Endothelial cell of umbilical vein (primary cell): ENCODE measurements around the gene CANT1. TPM values are rescaled to one million over a fixed set of nuclear protein-coding genes. Genes with fewer than 3 reads are reported as not detected.

Experiments used
- BruUV-seq: library from RNA; stranded (reverse); fragments of 400-500 nt; replicated peaks from 2 replicates; lab custom pipeline; 2021; lab: Mats Ljungman, UMichigan
- CTCF ChIA-PET: fragments of 300-600, 350-600 bp; sonication (Branson Sonifier 250); formaldehyde crosslinking; loops from one replicate; lab custom pipeline; 2021; ENCODE audit warnings: antibody characterized with exemption, inconsistent platforms; lab: Charles Lee
- POLR2A ChIA-PET: fragments of 300-600, 350-600 bp; sonication (Branson Sonifier 250); formaldehyde crosslinking; loops from one replicate; lab custom pipeline; 2021; ENCODE audit warnings: antibody characterized with exemption, inconsistent platforms; lab: Charles Lee
- DNase-seq: peaks from one replicate; pipeline ENCODE4 v3.0.0-alpha.2; 2011; ENCODE audit warnings: low read depth, low spot score
- FAIRE-seq: peaks from 2 replicates; lab custom pipeline; 2011; peaks lifted over from hg19 to GRCh38; lab: Jason Lieb, UNC
- H2AFZ ChIP-seq: 2 replicates; pipeline ENCODE4 v1.6.0; 2012; ENCODE audit warnings: low read depth, low read length, control low read depth, inconsistent platforms
- H3K27ac ChIP-seq: 2 replicates; pipeline ENCODE4 v1.5.1; 2011; ENCODE audit warnings: low read depth, mild to moderate bottlenecking, control low read depth, low read length, moderate library complexity; ENCODE audit not compliant: insufficient read depth
- H3K27me3 ChIP-seq, 2 experiments: 2 replicates each; pipeline versions ENCODE4 v1.6.0 to v1.6.1; 2011; ENCODE audit warnings: low read length in 2 of 2, mixed read lengths in 1 of 2; ENCODE audit not compliant: control insufficient read depth in 2 of 2, insufficient read depth in 2 of 2
- H3K36me3 ChIP-seq, 2 experiments: 2 replicates in 1 of 2; 3 replicates in 1 of 2; pipeline ENCODE4 v1.5.1; 2011; ENCODE audit warnings: low read length in 2 of 2, mild to moderate bottlenecking in 1 of 2, moderate library complexity in 1 of 2; ENCODE audit not compliant: control insufficient read depth in 2 of 2, insufficient read depth in 2 of 2; ENCODE audit errors: extremely low read depth in 1 of 2
- H3K4me1 ChIP-seq: 3 replicates; pipeline ENCODE4 v1.5.1; 2011; ENCODE audit warnings: mild to moderate bottlenecking, low read length; ENCODE audit not compliant: control insufficient read depth, insufficient read depth; ENCODE audit errors: extremely low read depth
- H3K4me2 ChIP-seq: 2 replicates; pipeline ENCODE4 v1.6.1; 2011; ENCODE audit warnings: low read length, control low read depth, mixed read lengths; ENCODE audit not compliant: insufficient read depth
- H3K4me3 ChIP-seq, 3 experiments: fragments of 200-600 bp in 1 of 3; sonication (generic), shearing (Covaris generic) in 1 of 3; replicated peaks in 1 of 3; 2 replicates each; pipeline ENCODE4 v1.5.1; 2011 to 2016; ENCODE audit warnings: control low read depth in 3 of 3, low read length in 3 of 3, mild to moderate bottlenecking in 2 of 3, inconsistent platforms in 1 of 3, low read depth in 1 of 3, moderate library complexity in 1 of 3; ENCODE audit not compliant: insufficient read depth in 1 of 3
- H3K79me2 ChIP-seq: 2 replicates; pipeline ENCODE4 v1.6.0; 2012; ENCODE audit warnings: low read length, inconsistent platforms; ENCODE audit not compliant: control insufficient read depth, insufficient read depth
- H3K9ac ChIP-seq: replicated peaks from 2 replicates; pipeline ENCODE3; 2011; ENCODE audit warnings: low read length, control low read depth; ENCODE audit not compliant: insufficient read depth; ENCODE audit errors: extremely low read depth
- H3K9me1 ChIP-seq: replicated peaks from 3 replicates; pipeline ENCODE4 v1.6.0; 2011; ENCODE audit warnings: mild to moderate bottlenecking, low read length; ENCODE audit not compliant: control insufficient read depth, insufficient read depth; ENCODE audit errors: extremely low read depth
- H3K9me3 ChIP-seq: replicated peaks from 2 replicates; pipeline ENCODE4 v1.5.1; 2012; ENCODE audit warnings: low read length, inconsistent platforms; ENCODE audit not compliant: control insufficient read depth, insufficient read depth
- H4K20me1 ChIP-seq: replicated peaks from 2 replicates; pipeline ENCODE3; 2011; ENCODE audit warnings: mild to moderate bottlenecking, low read length; ENCODE audit not compliant: control insufficient read depth, insufficient read depth; ENCODE audit errors: extremely low read depth
- EZH2 ChIP-seq: IDR thresholded peaks from 2 replicates; pipeline ENCODE4 v1.6.1; 2012; ENCODE audit warnings: borderline replicate concordance, low read depth, mild to moderate bottlenecking, moderate library complexity, low read length, inconsistent platforms; ENCODE audit not compliant: severe bottlenecking
- FOS ChIP-seq: IDR thresholded peaks from 2 replicates; pipeline ENCODE4 v1.6.1; 2011; ENCODE audit warnings: mild to moderate bottlenecking, low read length, moderate library complexity, borderline replicate concordance; ENCODE audit not compliant: insufficient read depth
- GATA2 ChIP-seq: IDR thresholded peaks from 2 replicates; pipeline ENCODE4 v1.7.0; 2011; ENCODE audit warnings: low read depth, mild to moderate bottlenecking, moderate library complexity, mixed read lengths, low read length; ENCODE audit not compliant: insufficient read length, insufficient read depth
- JUN ChIP-seq: IDR thresholded peaks from 2 replicates; pipeline ENCODE4 v1.6.1; 2011; ENCODE audit warnings: borderline replicate concordance, low read depth; ENCODE audit not compliant: insufficient read length, insufficient read depth
- MYC ChIP-seq: IDR thresholded peaks from one replicate; pipeline ENCODE4 v1.6.1; 2011; ENCODE audit warnings: mild to moderate bottlenecking, low read depth, low read length
- POLR2A ChIP-seq: IDR thresholded peaks from 2 replicates; pipeline ENCODE4 v1.6.1; 2012; ENCODE audit warnings: low read depth, mild to moderate bottlenecking, control low read depth, low read length
- POLR2AphosphoS5 ChIP-seq: IDR thresholded peaks from 2 replicates; pipeline ENCODE4 v1.6.1; 2012; ENCODE audit warnings: low read depth, mild to moderate bottlenecking, control low read depth, low read length, moderate library complexity; ENCODE audit not compliant: insufficient read depth
- dilution Hi-C: fragments of 300-500 bp; cut with MboI; formaldehyde crosslinking; loops from one replicate; pipeline ENCODE4 v1.15.0; 2019; ENCODE audit warnings: low sequenced_read_pairs; ENCODE audit not compliant: extremely low pct_ligation_motif_present
- intact Hi-C: fragments of 100-400 bp; cut with micrococcal nuclease; formaldehyde crosslinking; loops from one replicate; pipeline ENCODE4 v1.10.0; 2022
- polyA plus RNA-seq, 4 experiments: library from polyadenylated mRNA; depleted of rRNA in 3 of 4; stranded (reverse) in 3 of 4; unstranded in 1 of 4; fragments of >200 nt; gene quantifications; 2 replicates each; pipeline versions ENCODE4 v1.2.1 to v1.2.3, GENCODE V29; 2011 to 2012; ENCODE audit warnings: missing spikeins in 1 of 4
- total RNA-seq: library from RNA; stranded (reverse); gene quantifications from 2 replicates; pipeline ENCODE4 v1.2.3, GENCODE V29; 2021
- TF ChIP-seq, protein P1 (sequence below), 2 donors: IDR thresholded peaks; 1 replicate in 1 of 2; 2 replicates in 1 of 2; pipeline ENCODE4 v1.5.1; 2011; ENCODE audit warnings: low read length in 2 of 2, mild to moderate bottlenecking in 2 of 2, moderate library complexity in 2 of 2, control low read depth in 1 of 2, inconsistent platforms in 1 of 2, low read depth in 1 of 2; ENCODE audit not compliant: insufficient read depth in 1 of 2; ENCODE audit errors: extremely low read depth in 1 of 2
- TF ChIP-seq, protein P2 (sequence below): IDR thresholded peaks from 2 replicates; pipeline ENCODE4 v1.6.1; 2011; ENCODE audit not compliant: insufficient read depth, insufficient read length

CANT1 gene
- total and polyA plus RNA-seq, 2 donors (not counting 3 experiments of a cell fraction or from before 2014, with no cell fraction given): 85.0 to 93.6 TPM

DNA sequence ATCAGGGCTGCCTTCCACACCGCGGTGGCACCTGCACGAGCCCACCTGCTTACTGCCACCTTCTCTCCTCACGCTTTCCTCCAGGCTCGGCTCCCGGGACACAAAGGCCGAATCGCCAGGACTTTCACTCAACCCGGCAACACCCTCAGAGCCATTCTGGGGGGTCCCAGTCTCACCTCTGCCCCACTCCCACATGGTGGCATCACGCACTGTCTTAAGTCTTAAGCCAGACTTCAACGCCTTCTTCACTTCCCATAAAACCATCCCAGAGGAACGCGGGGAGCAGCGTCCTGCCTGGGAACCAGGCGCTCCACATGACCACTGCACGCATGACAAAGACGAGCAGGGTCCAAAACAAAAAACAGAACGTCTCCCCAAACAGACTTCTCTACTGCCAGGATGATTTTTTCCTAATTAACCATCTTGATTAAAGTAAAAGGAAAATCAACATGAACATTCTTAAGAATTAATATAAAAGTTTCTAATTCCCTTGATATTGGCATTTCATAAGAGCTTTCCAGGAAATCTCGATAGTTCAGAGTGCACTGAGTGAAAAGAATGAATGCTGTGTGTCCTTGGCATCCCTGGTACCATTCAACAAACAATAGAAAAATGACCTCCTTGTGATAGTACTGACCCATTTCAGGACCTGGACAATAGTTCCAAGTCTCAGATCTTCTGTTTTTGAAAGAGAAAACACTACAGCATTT lies 2.6 kb downstream of the CANT1 start:
- FAIRE-seq: no peak
- peaks cover 3 to 9% of the 10 kb centered on the region in 2 experiments for H3K36me3 ChIP-seq
- ChIA-PET CTCF (interaction anchor here (2.4 kb wide), 1 partner anchor 11 kb away, joined by 10 read pairs; no protein-coding TSS in a partner anchor), POLR2A (no interaction called here)
- no peak overlapping the region for H3K27ac ChIP-seq
- H3K9ac ChIP-seq: no peak overlapping the region
- TF ChIP-seq JUN (no peak), FOS (no peak), MYC (no peak), POLR2A (no peak), POLR2AphosphoS5 (no peak), GATA2 (no peak), EZH2 (no peak)
- TF ChIP-seq, protein P1, sequence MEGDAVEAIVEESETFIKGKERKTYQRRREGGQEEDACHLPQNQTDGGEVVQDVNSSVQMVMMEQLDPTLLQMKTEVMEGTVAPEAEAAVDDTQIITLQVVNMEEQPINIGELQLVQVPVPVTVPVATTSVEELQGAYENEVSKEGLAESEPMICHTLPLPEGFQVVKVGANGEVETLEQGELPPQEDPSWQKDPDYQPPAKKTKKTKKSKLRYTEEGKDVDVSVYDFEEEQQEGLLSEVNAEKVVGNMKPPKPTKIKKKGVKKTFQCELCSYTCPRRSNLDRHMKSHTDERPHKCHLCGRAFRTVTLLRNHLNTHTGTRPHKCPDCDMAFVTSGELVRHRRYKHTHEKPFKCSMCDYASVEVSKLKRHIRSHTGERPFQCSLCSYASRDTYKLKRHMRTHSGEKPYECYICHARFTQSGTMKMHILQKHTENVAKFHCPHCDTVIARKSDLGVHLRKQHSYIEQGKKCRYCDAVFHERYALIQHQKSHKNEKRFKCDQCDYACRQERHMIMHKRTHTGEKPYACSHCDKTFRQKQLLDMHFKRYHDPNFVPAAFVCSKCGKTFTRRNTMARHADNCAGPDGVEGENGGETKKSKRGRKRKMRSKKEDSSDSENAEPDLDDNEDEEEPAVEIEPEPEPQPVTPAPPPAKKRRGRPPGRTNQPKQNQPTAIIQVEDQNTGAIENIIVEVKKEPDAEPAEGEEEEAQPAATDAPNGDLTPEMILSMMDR (IDR thresholded peaks at IDR 0.05; ENCODE audit: extremely low read depth in 1 of 2, insufficient read depth in 1 of 2, low read depth in 1 of 2, low read length in 2 of 2): no peak
- TF ChIP-seq, protein P2, sequence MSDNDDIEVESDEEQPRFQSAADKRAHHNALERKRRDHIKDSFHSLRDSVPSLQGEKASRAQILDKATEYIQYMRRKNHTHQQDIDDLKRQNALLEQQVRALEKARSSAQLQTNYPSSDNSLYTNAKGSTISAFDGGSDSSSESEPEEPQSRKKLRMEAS: no peak
- no peaks in the 10 kb centered on the region for H4K20me1 ChIP-seq
- no peak for DNase-seq
- H3K4me3 ChIP-seq: no peak overlapping the region
- no peak overlapping the region for H2AFZ ChIP-seq
- dilution Hi-C loops: no loop called here
- H3K4me2 ChIP-seq: no peak overlapping the region
- no peaks in the 10 kb centered on the region for H3K9me1 ChIP-seq
- peaks cover 65% of the 10 kb centered on the region for H3K79me2 ChIP-seq
- no peaks in the 10 kb centered on the region for H3K9me3 ChIP-seq
- H3K27me3 ChIP-seq: no peaks in the 10 kb centered on the region
- peaks cover 45% of the 10 kb centered on the region for H3K4me1 ChIP-seq
- BruUV-seq: no TSS peak
- intact Hi-C loops: no loop called here
